Kidney (tissue), 14 donors: ENCODE results near the gene RTKN. TPM values are rescaled to one million over a fixed set of nuclear protein-coding genes. Genes with fewer than 3 reads are reported as not detected.

Experiments
- DNase-seq, 5 donors: peaks; one replicate each; pipeline ENCODE4 v3.0.0-alpha.2; 2013 to 2020
- FAIRE-seq: peaks from 2 replicates; lab custom pipeline; 2012; peaks lifted over from hg19 to GRCh38; lab: Jason Lieb, UNC
- H3K27ac ChIP-seq, 2 donors: one replicate each; pipeline ENCODE4 v1.7.0; 2013; ENCODE audit warnings: low read depth in 2 of 2, low read length in 2 of 2, inconsistent platforms in 1 of 2
- H3K27me3 ChIP-seq: one replicate; pipeline ENCODE4 v1.7.1; 2013; ENCODE audit warnings: low read length, inconsistent platforms; ENCODE audit not compliant: control insufficient read depth, insufficient read depth
- H3K36me3 ChIP-seq, 3 donors: one replicate each; pipeline versions ENCODE4 v1.7.0 to v1.7.1; 2013; ENCODE audit warnings: low read length in 3 of 3, control low read depth in 1 of 3, inconsistent platforms in 1 of 3; ENCODE audit not compliant: insufficient read depth in 3 of 3, control insufficient read depth in 2 of 3
- H3K4me1 ChIP-seq, 3 donors: one replicate each; pipeline versions ENCODE4 v1.7.0 to v1.7.1; 2013; ENCODE audit warnings: low read length in 3 of 3, inconsistent platforms in 1 of 3, low read depth in 1 of 3; ENCODE audit not compliant: control insufficient read depth in 2 of 3, insufficient read depth in 2 of 3
- H3K4me3 ChIP-seq, 3 donors: one replicate each; pipeline versions ENCODE4 v1.7.0 to v1.8.1; 2013; ENCODE audit warnings: low read length in 3 of 3, control low read depth in 1 of 3, inconsistent platforms in 1 of 3
- H3K9ac ChIP-seq, 3 donors: one replicate each; pipeline versions ENCODE4 v1.7.0 to v1.7.1; 2013; ENCODE audit warnings: low read length in 3 of 3, control low read depth in 1 of 3, inconsistent platforms in 1 of 3
- H3K9me3 ChIP-seq, 3 donors: one replicate each; pipeline versions ENCODE4 v1.7.0 to v1.7.1; 2013; ENCODE audit warnings: low read length in 3 of 3, control low read depth in 1 of 3, inconsistent platforms in 1 of 3; ENCODE audit not compliant: control insufficient read depth in 2 of 3, insufficient read depth in 1 of 3
- intact Hi-C: fragments of 100-400 bp; cut with DNase I; formaldehyde crosslinking; loops from one replicate; pipeline ENCODE4 v1.11.1; 2022
- polyA plus RNA-seq: library from polyadenylated mRNA; stranded (reverse); fragments of 350-450 nt; fragmentation: Illumina TruSeq; extraction: RNeasy Lipid Tissue Mini Kit (QIAGEN cat#74804); gene quantifications from one replicate; pipeline ENCODE4 v1.2.3, GENCODE V29; 2014; ENCODE audit warnings: low read depth, low replicate concordance; ENCODE audit not compliant: insufficient read depth
- total RNA-seq: library from RNA; stranded (reverse); fragmentation: NEBNext Ultra II Directional; extraction: Animal tissue kit (Norgen Biotek cat#: 25700); gene quantifications from one replicate; pipeline ENCODE4 v1.2.1, GENCODE V29; 2021
- TF ChIP-seq, protein P1 (sequence below): IDR thresholded peaks from 3 replicates; pipeline ENCODE4 v1.5.1; 2012; ENCODE audit warnings: mild to moderate bottlenecking, moderate library complexity, borderline replicate concordance; ENCODE audit not compliant: insufficient read depth; ENCODE audit errors: extremely low read depth
- donor health status: control.
- donor health status: control.
- donor health status: control.
- donor health status: control.
- donor health status: control.
- donor health status: DM: yes; HTN: yes; CAD: no.
- donor health status: Normal renal cell carcinoma (clear cell type).

The RTKN gene
- total and polyA plus RNA-seq, 2 donors from 2014 or later = 76.4 to 95.6 TPM

DNA sequence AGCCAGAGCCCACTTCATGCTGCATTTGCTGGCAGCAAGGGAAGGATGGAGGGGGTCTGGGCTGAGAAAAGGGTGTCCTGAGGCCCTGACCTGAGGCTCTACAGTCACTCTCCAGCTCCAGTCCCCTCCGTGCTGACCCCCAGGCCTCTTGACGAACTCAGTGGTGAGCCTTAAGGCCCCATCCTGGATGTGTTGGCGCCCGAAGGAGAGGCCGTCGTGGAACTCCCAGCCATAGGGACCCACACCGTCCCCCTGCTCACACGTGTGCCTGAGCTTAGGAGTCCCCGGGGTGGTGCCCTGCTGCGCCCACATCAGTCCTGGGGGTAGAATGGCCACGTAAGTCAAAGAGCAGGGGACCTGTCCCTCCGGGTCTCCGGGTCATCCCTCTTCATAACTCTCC, 22.7 kb upstream of the RTKN start:
- Histone ChIP-seq H3K27me3 (no peaks in the 10 kb centered on the region), H3K27ac (peak overlapping the region in 1 of 2 donors; percentile 17), H3K9ac (peak overlapping the region; percentile 39 to 91 (median 80)), H3K36me3 (peaks cover 0 to 3% (median 0%) of the 10 kb centered on the region in 3 donors), H3K4me1 (peaks cover 0 to 7% (median 7%) of the 10 kb centered on the region in 3 donors), H3K4me3 (peak overlapping the region; percentile 68 to 92 (median 91)), H3K9me3 (no peaks in the 10 kb centered on the region)
- FAIRE-seq (no peak), DNase-seq (peak in 1 of 5 donors; percentile 75)
- intact Hi-C loops = no loop called here
- TF ChIP-seq, protein P1, sequence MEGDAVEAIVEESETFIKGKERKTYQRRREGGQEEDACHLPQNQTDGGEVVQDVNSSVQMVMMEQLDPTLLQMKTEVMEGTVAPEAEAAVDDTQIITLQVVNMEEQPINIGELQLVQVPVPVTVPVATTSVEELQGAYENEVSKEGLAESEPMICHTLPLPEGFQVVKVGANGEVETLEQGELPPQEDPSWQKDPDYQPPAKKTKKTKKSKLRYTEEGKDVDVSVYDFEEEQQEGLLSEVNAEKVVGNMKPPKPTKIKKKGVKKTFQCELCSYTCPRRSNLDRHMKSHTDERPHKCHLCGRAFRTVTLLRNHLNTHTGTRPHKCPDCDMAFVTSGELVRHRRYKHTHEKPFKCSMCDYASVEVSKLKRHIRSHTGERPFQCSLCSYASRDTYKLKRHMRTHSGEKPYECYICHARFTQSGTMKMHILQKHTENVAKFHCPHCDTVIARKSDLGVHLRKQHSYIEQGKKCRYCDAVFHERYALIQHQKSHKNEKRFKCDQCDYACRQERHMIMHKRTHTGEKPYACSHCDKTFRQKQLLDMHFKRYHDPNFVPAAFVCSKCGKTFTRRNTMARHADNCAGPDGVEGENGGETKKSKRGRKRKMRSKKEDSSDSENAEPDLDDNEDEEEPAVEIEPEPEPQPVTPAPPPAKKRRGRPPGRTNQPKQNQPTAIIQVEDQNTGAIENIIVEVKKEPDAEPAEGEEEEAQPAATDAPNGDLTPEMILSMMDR = no peak

DNA sequence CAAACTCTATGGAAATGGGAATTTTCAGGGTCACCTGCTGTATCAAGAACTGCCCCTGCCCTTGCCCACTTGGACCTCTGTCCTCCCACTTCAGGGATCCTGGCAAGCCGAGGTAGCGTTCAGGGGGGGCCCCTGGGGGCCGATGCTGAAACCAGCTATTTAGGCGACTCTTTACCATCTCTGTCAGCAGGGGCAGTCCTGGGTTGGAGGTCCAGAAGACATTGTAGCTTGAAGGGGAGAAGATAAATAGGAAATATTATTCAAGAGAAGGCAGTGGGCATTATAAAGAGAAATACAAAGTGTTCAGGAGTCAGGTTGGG, 21.0 kb upstream of the RTKN start:
- H3K9ac ChIP-seq = no peak overlapping the region
- H3K36me3 ChIP-seq = peaks cover 0 to 3% (median 0%) of the 10 kb centered on the region in 3 donors
- peaks cover 0 to 14% (median 7%) of the 10 kb centered on the region in 3 donors for H3K4me1 ChIP-seq
- H3K27me3 ChIP-seq = no peaks in the 10 kb centered on the region
- no peak overlapping the region for H3K4me3 ChIP-seq
- H3K27ac ChIP-seq = no peak overlapping the region
- TF ChIP-seq, protein P1 = no peak
- no peaks in the 10 kb centered on the region for H3K9me3 ChIP-seq
- intact Hi-C loops = no loop called here
- FAIRE-seq = no peak
- DNase-seq = no peak

DNA sequence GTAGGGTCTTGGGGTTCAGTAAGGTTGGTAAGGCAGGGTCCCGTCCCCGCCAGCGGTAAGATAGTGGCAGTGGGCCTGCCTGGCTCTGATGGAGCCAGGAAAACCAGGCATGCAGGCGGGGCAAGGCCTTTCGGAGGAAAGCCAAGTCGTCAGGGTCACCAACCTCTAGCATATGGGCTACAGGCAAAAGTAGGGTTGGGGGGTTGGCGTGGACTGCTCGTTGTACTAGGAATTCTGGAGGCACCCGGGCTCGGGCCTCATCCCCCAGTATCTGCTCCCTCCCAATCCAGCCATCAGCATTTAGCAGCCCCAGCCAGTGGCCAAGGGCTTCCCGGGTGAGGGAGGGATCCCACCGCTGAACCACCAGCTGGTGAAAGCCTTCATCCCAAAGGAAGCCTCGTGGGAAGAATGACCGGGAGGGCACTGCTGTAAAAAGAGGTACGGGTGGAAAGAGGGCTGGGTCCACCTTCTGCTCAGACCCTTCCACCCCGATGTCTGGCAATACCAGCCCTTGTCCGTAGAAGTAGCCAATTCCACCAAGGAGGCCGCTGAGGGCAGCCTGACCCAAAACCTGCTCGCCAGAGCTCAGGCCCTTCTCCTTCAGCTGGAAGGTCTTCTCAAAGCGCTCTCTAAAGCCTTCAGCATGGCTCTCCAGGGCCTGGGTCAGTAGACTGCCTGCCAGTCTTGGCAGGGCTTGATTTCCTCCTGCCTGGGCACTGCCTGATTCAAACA, 20.5 kb upstream of the RTKN start:
- Histone ChIP-seq H3K9ac (no peak overlapping the region), H3K9me3 (no peaks in the 10 kb centered on the region), H3K27ac (no peak overlapping the region), H3K4me1 (peaks cover 0 to 14% (median 7%) of the 10 kb centered on the region in 3 donors), H3K36me3 (peaks cover 0 to 3% (median 0%) of the 10 kb centered on the region in 3 donors), H3K27me3 (no peaks in the 10 kb centered on the region), H3K4me3 (no peak overlapping the region)
- TF ChIP-seq, protein P1 = no peak
- FAIRE-seq (no peak), DNase-seq (no peak)
- intact Hi-C loops = no loop called here
